ENCODE measurements around the gene PFN3. TPM values are rescaled to one million over a fixed set of nuclear protein-coding genes. Genes with fewer than 3 reads are reported as not detected.

The PFN3 gene
- total and polyA plus RNA-seq, 2 of the 4 experiments (the other 2 are of a cell fraction), result not detected

- TF ChIP-seq CTCF (conservative IDR thresholded peaks at IDR 0.05; ENCODE audit: low read depth, low read length) (no peak), NFE2L2 (IDR thresholded peaks at IDR 0.05; ENCODE audit: low read depth, low read length) (no peak), MAFK (IDR thresholded peaks at IDR 0.05; ENCODE audit: low read depth, low read length) (no peak)
These were observed 29.1 kb downstream of the PFN3 start (continued) for GRCh38 chr5:177371120-177372033.

All from IMR-90 (cell line).